Breast epithelium (tissue), 4 donors: Measurements from ENCODE around the gene GGT5. TPM values are rescaled to one million over a fixed set of nuclear protein-coding genes. Genes with fewer than 3 reads are reported as not detected.

Experiments used
- DNase-seq, 2 donors: peaks; one replicate each; pipeline ENCODE4 v3.0.0-alpha.2; 2019; ENCODE audit warnings: low spot score in 2 of 2
- H3K27ac ChIP-seq, 2 donors: fragments of 200-600 bp; sonication (generic) in 1 of 2; one replicate each; pipeline ENCODE4 v1.5.1; 2016 to 2019; ENCODE audit warnings: mild to moderate bottlenecking in 1 of 2
- H3K27me3 ChIP-seq, 2 donors: fragments of 200-600 bp; sonication (generic) in 1 of 2; one replicate each; pipeline versions ENCODE4 v1.5.1 to v1.6.0; 2017 to 2019; ENCODE audit warnings: control low read depth in 1 of 2, mild to moderate bottlenecking in 1 of 2
- H3K36me3 ChIP-seq: fragments of 200-600 bp; one replicate; pipeline ENCODE4 v1.5.1; 2019
- H3K4me1 ChIP-seq, 2 donors: fragments of 200-600 bp; sonication (generic); one replicate each; pipeline ENCODE4 v1.5.1; 2016 to 2019; ENCODE audit warnings: control low read depth in 1 of 2
- H3K4me3 ChIP-seq, 3 donors: fragments of 200-600 bp; sonication (generic); 1 replicate in 2 of 3; 2 replicates in 1 of 3; pipeline ENCODE4 v1.5.1; 2016 to 2019; ENCODE audit warnings: mild to moderate bottlenecking in 3 of 3, moderate library complexity in 2 of 3
- H3K9me3 ChIP-seq, 2 donors: fragments of 200-600 bp; sonication (generic) in 1 of 2; one replicate each; pipeline ENCODE4 v1.5.1; 2016 to 2019; ENCODE audit warnings: control low read depth in 1 of 2
- POLR2A ChIP-seq: fragments of 450-650 bp; IDR thresholded peaks from one replicate; pipeline ENCODE4 v1.6.1; 2016; ENCODE audit warnings: antibody characterized with exemption, mild to moderate bottlenecking, moderate library complexity
- POLR2AphosphoS5 ChIP-seq, 3 donors: sonication (generic); formaldehyde crosslinking; IDR thresholded peaks; one replicate each; pipeline ENCODE4 v1.6.1; 2017; ENCODE audit warnings: antibody characterized with exemption in 3 of 3
- intact Hi-C: fragments of 100-400 bp; cut with DNase I; formaldehyde crosslinking; loops from one replicate; pipeline ENCODE4 v1.15.1; 2023; ENCODE audit warnings: low total_unique reads
- total RNA-seq, 3 donors: library from RNA; depleted of rRNA; stranded (reverse); fragments of >200 nt; gene quantifications; one replicate each; pipeline ENCODE4 v1.1.0, GENCODE V29; 2016
- TF ChIP-seq, protein P1 (sequence below), 3 donors: fragments of 450-650 bp; IDR thresholded peaks; one replicate each; pipeline ENCODE4 v1.5.1; 2016 to 2017; ENCODE audit warnings: antibody characterized with exemption in 3 of 3, mild to moderate bottlenecking in 3 of 3, moderate library complexity in 3 of 3

The GGT5 gene
- total RNA-seq, 3 donors from 2014 or later, result 27.1 to 114 (median 61.0) TPM

DNA sequence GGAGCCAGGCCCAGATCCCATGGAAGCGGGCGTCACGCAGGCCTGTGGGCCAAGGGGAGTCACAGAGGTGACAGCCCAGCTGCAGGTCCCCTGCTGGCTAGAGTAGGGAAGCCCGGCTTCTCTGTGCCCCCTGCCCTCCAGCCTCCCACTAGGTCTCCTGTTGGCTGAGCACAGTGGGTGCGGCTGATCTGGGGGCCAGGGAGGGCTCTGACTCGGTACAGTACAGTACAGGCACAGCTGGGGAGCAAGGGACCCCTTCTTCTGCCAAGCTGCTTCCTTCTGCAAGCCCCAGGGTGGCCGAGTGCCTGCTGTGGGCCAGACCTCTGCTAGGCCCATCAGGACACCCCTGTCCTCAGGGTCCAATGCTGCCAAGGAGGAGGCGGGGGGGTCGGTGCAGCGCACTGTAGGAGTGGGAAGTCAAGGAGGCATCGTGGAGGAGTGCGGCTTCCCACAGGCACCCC lies 53.5 kb downstream of the GGT5 start:
- intact Hi-C loops, result no loop called here
- Histone ChIP-seq H3K36me3 (no peaks in the 10 kb centered on the region), H3K4me3 (no peak overlapping the region), H3K27me3 (no peaks in the 10 kb centered on the region), H3K27ac (peak overlapping the region; percentile 70 to 79), H3K4me1 (peaks cover 7 to 18% of the 10 kb centered on the region in 2 donors), H3K9me3 (no peaks in the 10 kb centered on the region)
- no peak for DNase-seq
- TF ChIP-seq, protein P1, sequence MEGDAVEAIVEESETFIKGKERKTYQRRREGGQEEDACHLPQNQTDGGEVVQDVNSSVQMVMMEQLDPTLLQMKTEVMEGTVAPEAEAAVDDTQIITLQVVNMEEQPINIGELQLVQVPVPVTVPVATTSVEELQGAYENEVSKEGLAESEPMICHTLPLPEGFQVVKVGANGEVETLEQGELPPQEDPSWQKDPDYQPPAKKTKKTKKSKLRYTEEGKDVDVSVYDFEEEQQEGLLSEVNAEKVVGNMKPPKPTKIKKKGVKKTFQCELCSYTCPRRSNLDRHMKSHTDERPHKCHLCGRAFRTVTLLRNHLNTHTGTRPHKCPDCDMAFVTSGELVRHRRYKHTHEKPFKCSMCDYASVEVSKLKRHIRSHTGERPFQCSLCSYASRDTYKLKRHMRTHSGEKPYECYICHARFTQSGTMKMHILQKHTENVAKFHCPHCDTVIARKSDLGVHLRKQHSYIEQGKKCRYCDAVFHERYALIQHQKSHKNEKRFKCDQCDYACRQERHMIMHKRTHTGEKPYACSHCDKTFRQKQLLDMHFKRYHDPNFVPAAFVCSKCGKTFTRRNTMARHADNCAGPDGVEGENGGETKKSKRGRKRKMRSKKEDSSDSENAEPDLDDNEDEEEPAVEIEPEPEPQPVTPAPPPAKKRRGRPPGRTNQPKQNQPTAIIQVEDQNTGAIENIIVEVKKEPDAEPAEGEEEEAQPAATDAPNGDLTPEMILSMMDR (IDR thresholded peaks at IDR 0.05), result peak in 1 of 3 donors; percentile 9
- TF ChIP-seq POLR2AphosphoS5 (IDR thresholded peaks at IDR 0.05), result no peak

DNA sequence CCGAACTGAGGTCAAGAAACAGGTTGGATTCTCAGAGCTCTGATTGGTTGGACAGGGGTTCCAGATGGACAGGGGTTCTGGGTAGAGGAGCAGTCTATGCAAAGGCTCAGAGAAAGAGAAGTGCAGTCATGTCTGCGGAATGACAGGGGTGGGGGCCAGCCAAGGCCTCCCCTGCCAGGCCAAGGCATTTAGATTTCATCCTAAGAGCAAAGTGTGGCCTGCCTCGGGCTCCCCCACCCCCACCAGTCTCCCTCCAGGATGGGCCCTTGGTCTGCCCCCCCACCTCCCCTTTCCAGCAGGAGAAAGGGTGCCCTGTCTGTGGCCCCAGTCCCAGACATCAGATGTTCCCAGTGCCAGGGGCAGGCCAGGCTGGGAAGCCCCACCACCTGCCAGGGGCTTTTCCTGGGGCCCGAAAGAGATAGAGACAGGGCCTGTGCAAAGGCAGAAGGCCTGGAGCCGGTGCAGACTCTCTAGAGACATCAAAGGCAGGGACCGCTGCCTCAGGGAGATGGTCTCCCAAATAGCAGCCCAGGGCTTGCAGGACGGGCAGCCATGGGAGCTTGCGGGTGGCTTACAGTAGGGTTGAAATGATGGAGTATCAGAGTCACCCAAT lies 54.2 kb downstream of the GGT5 start:
- no peak for DNase-seq
- no peak overlapping the region for H3K4me3 ChIP-seq
- no peaks in the 10 kb centered on the region for H3K36me3 ChIP-seq
- H3K27ac ChIP-seq, result peak overlapping the region; percentile 70 to 79
- peaks cover 7 to 18% of the 10 kb centered on the region in 2 donors for H3K4me1 ChIP-seq
- TF ChIP-seq, protein P1 (IDR thresholded peaks at IDR 0.05), result no peak
- TF ChIP-seq POLR2AphosphoS5 (IDR thresholded peaks at IDR 0.05), result no peak
- H3K27me3 ChIP-seq, result no peaks in the 10 kb centered on the region
- intact Hi-C loops, result no loop called here
- no peaks in the 10 kb centered on the region for H3K9me3 ChIP-seq

DNA sequence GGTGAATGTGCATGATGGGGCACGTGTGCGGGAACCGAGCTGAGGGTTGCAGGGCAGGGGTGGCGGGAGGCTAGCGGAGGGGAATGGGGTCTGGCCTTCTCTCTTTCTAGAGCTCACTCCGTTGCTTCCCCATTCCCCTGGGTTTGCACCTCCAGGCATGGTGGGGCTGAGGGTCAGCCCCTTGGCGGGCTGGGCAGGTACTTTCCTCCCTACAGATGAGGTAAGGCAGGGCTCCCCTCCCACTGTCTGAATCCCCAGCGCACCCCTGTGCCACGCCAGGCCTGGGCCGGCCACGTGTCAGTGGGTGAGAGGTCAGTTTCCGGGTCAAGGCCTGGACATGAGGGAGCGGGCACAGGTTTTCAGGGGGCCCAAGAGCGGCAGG lies 54.7 kb downstream of the GGT5 start:
- Histone ChIP-seq H3K4me3 (no peak overlapping the region), H3K27ac (peak overlapping the region; percentile 70 to 79), H3K36me3 (no peaks in the 10 kb centered on the region), H3K9me3 (no peaks in the 10 kb centered on the region), H3K27me3 (no peaks in the 10 kb centered on the region), H3K4me1 (peaks cover 7 to 18% of the 10 kb centered on the region in 2 donors)
- no peak for TF ChIP-seq POLR2A
- no peak for TF ChIP-seq POLR2AphosphoS5 (IDR thresholded peaks at IDR 0.05)
- TF ChIP-seq, protein P1 (IDR thresholded peaks at IDR 0.05), result no peak
- DNase-seq, result no peak
- intact Hi-C loops, result no loop called here

DNA sequence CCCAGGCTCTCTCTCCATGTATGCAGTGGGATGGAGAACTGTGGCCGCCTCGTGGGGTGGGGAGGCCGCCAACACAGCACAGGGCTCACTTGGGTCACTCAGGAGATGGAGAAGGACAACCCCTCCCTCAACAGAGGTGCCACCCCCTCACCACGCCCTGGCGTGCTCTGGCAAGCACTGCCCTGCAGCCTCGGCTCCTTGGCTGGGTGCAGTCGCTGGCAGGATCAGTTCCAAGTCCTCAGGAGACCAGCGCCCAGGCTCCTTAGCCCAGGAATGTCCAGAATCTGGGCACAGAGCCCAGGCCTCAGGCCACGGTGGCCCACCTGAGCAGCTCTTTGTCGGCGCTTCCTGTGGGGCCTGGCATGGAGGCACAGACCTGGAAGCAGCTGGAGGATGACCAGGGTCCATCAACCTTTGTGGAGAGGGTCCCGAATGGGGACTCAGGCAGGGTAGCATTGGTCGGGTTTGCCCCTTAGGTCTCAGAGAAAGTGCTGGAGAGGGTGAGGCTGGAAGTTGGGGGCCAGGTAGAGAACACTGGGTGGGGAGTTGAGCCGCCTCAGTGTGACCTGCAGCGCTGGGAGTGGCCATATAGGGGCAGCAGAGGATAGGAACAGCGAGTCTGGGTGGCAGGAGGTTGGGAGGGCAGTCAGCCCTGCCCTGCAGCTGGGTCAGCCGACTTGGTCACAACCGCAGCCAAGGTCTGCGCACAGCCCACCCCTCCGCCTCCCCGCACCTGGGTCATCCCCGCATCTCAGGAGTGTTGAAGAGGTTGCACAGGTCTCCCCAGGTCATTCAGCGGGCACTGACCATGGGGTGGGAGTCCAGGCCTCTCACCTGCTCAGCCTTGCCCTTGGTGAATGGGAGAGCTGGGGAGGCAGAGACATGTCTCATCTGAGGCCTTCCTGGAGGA lies 55.4 kb downstream of the GGT5 start:
- Histone ChIP-seq H3K27me3 (no peaks in the 10 kb centered on the region), H3K4me1 (peaks cover 7 to 19% of the 10 kb centered on the region in 2 donors), H3K36me3 (no peaks in the 10 kb centered on the region), H3K9me3 (no peaks in the 10 kb centered on the region), H3K4me3 (peak overlapping the region in 1 of 3 donors; percentile 11), H3K27ac (peak overlapping the region; percentile 70 to 79)
- intact Hi-C loops, result no loop called here
- TF ChIP-seq POLR2A, result no peak
- peak; percentile 4 to 39 (median 24) for TF ChIP-seq POLR2AphosphoS5 (IDR thresholded peaks at IDR 0.05)
- TF ChIP-seq, protein P1 (IDR thresholded peaks at IDR 0.05), result peak; percentile 84 to 98 (median 94)
- DNase-seq, result peak; percentile 81 to 84
